Activated B cell treated with CpG ODN at 0.5 μM for 24 hours (primary cell): ENCODE results near the gene FOXP1. TPM values are rescaled to one million over a fixed set of nuclear protein-coding genes. Genes with fewer than 3 reads are reported as not detected.

Source experiments
- ATAC-seq: fragments of 200-7000 bp; cut with Tn5 transposase; one replicate; pipeline ENCODE4 v1.10.0; 2021; ENCODE audit warnings: low read depth, mild to moderate bottlenecking, moderate library complexity
- CTCF ChIA-PET: fragments of 350-600 bp; sonication (Branson Sonifier 250); formaldehyde crosslinking; loops from one replicate; lab custom pipeline; 2021; ENCODE audit warnings: antibody characterized with exemption; lab: Charles Lee
- POLR2A ChIA-PET: fragments of 350-600 bp; sonication (Branson Sonifier 250); formaldehyde crosslinking; loops from one replicate; lab custom pipeline; 2021; ENCODE audit warnings: antibody characterized with exemption; lab: Charles Lee
- DNase-seq: peaks from one replicate; pipeline ENCODE4 v3.0.0; 2022
- H3K27ac Mint-ChIP-seq: one replicate; pipeline ENCODE4 v1.8.0; 2020; ENCODE audit warnings: mixed read lengths
- H3K27me3 Mint-ChIP-seq: one replicate; pipeline ENCODE4 v1.8.0; 2021; ENCODE audit warnings: mixed read lengths
- H3K36me3 Mint-ChIP-seq: one replicate; pipeline ENCODE4 v1.8.0; 2021; ENCODE audit warnings: low read depth, mixed read lengths
- H3K4me1 Mint-ChIP-seq: one replicate; pipeline ENCODE4 v1.8.0; 2021; ENCODE audit warnings: mixed read lengths
- H3K4me3 Mint-ChIP-seq: one replicate; pipeline ENCODE4 v1.8.0; 2020; ENCODE audit warnings: mild to moderate bottlenecking, mixed read lengths
- H3K9me3 Mint-ChIP-seq: one replicate; pipeline ENCODE4 v1.8.0; 2020; ENCODE audit warnings: mixed read lengths
- CTCF ChIP-seq: fragments of 200-600 bp; IDR thresholded peaks from one replicate; pipeline ENCODE4 v1.8.0; 2022; ENCODE audit warnings: antibody characterized with exemption, mild to moderate bottlenecking
- intact Hi-C: fragments of 100-400 bp; cut with micrococcal nuclease; formaldehyde crosslinking; loops from one replicate; pipeline ENCODE4 v1.15.1; 2024
- total RNA-seq: library from RNA; stranded (reverse); gene quantifications from 2 replicates; pipeline ENCODE4 v1.2.3, GENCODE V29; 2022

FOXP1 gene
- total RNA-seq, 1 donor from 2014 or later, result 563 TPM

GRCh38 chr3:71402280-71402679, 181.2 kb downstream of the FOXP1 start:
- H3K27me3 Mint-ChIP-seq, result no peaks in the 10 kb centered on the region
- ChIA-PET CTCF (interaction anchor here (1.1 kb wide), 1 partner anchor 16 kb away, joined by 5 read pairs; no protein-coding TSS in a partner anchor), POLR2A (interaction anchor here (0.6 to 1.6 kb wide), 3 partner anchors 16 to 180 kb away, joined by 3 to 5 read pairs (median 5); no protein-coding TSS in a partner anchor)
- H3K4me1 Mint-ChIP-seq, result peaks cover 80% of the 10 kb centered on the region
- no peak overlapping the region for H3K4me3 Mint-ChIP-seq
- H3K9me3 Mint-ChIP-seq, result no peaks in the 10 kb centered on the region
- ATAC-seq, result no peak
- H3K27ac Mint-ChIP-seq, result peak overlapping the region; percentile 81
- H3K36me3 Mint-ChIP-seq, result peaks cover 3% of the 10 kb centered on the region
- TF ChIP-seq CTCF, result no peak
- intact Hi-C loops, result no loop called here
- DNase-seq, result no peak

GRCh38 chr3:71401695-71402231, 181.8 kb downstream of the FOXP1 start:
- Mint-ChIP-seq H3K4me3 (no peak overlapping the region), H3K27me3 (no peaks in the 10 kb centered on the region), H3K9me3 (no peaks in the 10 kb centered on the region), H3K36me3 (peaks cover 3% of the 10 kb centered on the region), H3K27ac (peak overlapping the region; percentile 81), H3K4me1 (peaks cover 78% of the 10 kb centered on the region)
- intact Hi-C loops, result no loop called here
- DNase-seq (no peak), ATAC-seq (no peak)
- ChIA-PET CTCF (interaction anchor here (1.1 kb wide), 1 partner anchor 16 kb away, joined by 5 read pairs; no protein-coding TSS in a partner anchor), POLR2A (interaction anchor here (1.6 kb wide), 1 partner anchor 17 kb away, joined by 5 read pairs; no protein-coding TSS in a partner anchor)
- no peak for TF ChIP-seq CTCF

- POLR2A ChIA-PET, result interaction anchor here (1.6 kb wide), 1 partner anchor 18 kb away, joined by 5 read pairs; no protein-coding TSS in a partner anchor
- H3K4me3 Mint-ChIP-seq, result no peak overlapping the region
- CTCF ChIA-PET, result no interaction called here
- DNase-seq (no peak), ATAC-seq (no peak)
- H3K4me1 Mint-ChIP-seq, result peaks cover 78% of the 10 kb centered on the region
- peak overlapping the region; percentile 81 for H3K27ac Mint-ChIP-seq
- no peaks in the 10 kb centered on the region for H3K27me3 Mint-ChIP-seq
- intact Hi-C loops, result no loop called here
- no peaks in the 10 kb centered on the region for H3K9me3 Mint-ChIP-seq
- no peak for TF ChIP-seq CTCF
- H3K36me3 Mint-ChIP-seq, result peaks cover 3% of the 10 kb centered on the region
Measured at GRCh38 chr3:71400986-71401451, 182.5 kb downstream of the FOXP1 start.

- no peak for TF ChIP-seq CTCF
- ATAC-seq (no peak), DNase-seq (no peak)
- intact Hi-C loops, result loop anchor here (2.0 to 10.0 kb wide), 3 partner anchors 17 to 177 kb away; no protein-coding TSS in a partner anchor
- Mint-ChIP-seq H3K4me1 (peaks cover 87% of the 10 kb centered on the region), H3K27me3 (no peaks in the 10 kb centered on the region), H3K4me3 (no peak overlapping the region), H3K36me3 (no peaks in the 10 kb centered on the region), H3K9me3 (no peaks in the 10 kb centered on the region), H3K27ac (peak overlapping the region; percentile 26)
- ChIA-PET POLR2A (interaction anchor here (1.5 to 3.1 kb wide), 5 partner anchors 11 to 281 kb away, joined by 4 to 15 read pairs (median 12); partner anchors contain the start of gene FOXP1), CTCF (interaction anchor here (1.6 to 1.7 kb wide), 2 partner anchors 10 to 15 kb away, joined by 3 read pairs; no protein-coding TSS in a partner anchor)
Measured at GRCh38 chr3:71399478-71399877, 184.1 kb downstream of the FOXP1 start.
